HCEC 1CT (cell line): Measurements from ENCODE around the gene CNTF.
A peak's percentile ranks its signal among the peaks of the same experiment; 100 is the strongest.

Source experiments
- DNase-seq: peaks from one replicate; pipeline ENCODE4 v3.0.0-alpha.2; 2017

CNTF gene

DNA sequence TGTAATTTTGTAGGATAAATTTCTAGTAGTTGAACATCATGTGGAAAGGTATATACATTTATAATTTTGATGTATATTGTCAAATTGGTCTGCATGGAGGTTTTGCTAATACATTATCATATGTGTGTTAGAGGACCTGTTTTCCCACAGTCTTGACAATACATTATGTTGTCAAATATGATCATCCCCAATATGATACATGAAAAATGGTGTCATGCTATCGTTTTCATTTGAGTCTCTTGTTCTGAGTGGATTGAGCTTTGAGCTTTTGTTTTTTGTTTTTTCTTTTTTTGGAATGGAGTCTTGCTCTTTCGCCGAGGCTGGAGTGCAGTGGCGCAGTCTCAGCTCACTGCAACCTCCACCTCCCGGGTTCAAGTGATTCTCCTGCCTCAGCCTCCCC lies 14.1 kb upstream of the CNTF start:
- no peak for DNase-seq

DNA sequence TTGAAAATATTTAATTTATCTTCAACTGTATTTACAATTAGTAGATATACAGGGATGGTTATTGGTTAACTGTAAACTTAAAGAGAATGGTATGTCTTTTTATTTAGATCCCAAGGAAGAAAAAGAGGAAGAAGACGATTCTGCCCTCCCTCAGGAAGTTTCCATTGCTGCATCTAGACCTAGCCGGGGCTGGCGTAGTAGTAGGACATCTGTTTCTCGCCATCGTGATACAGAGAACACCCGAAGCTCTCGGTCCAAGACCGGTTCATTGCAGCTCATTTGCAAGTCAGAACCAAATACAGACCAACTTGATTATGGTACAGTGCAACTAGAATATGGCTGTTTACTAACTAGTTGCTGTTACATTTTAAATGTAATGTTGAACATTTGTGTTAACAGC lies 12.7 kb upstream of the CNTF start:
- no peak for DNase-seq

DNA sequence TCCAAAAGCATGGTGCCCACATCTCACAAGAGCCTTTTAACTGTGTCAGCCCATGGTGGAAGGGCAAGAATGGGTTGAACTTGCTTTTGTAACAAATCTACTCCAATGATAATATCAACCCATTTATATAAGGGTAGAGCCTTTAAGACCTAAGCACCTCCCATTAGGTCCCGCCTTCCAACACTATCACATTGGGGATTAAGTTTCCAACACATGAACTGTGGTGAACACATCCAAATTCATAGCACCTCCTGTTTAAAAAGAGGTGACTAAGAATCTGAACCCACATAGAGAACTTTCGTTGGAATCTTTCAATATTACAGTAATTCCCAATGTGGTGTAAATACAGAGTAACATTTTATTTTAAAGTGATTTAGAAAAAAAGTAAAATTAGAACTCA lies 9.2 kb upstream of the CNTF start:
- DNase-seq, result no peak

DNA sequence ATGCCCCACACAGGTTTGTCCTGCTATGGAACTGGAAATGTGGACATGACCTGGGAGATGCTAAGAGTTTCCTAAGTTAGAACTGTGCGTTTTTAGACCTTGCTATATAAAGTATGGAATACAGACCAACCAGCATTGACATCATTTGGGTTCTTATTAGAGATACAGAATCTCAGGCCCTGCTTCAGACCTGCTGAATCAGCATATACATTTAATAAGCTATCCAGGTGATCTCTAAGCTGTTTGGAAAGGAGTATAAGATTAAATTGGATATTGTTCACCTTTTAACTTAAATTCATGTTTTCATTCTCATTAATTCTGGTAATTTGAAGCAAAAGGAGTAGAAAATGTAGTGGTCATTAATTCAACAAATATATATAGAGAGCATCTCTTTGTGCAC lies 6.9 kb upstream of the CNTF start:
- DNase-seq, result no peak

DNA sequence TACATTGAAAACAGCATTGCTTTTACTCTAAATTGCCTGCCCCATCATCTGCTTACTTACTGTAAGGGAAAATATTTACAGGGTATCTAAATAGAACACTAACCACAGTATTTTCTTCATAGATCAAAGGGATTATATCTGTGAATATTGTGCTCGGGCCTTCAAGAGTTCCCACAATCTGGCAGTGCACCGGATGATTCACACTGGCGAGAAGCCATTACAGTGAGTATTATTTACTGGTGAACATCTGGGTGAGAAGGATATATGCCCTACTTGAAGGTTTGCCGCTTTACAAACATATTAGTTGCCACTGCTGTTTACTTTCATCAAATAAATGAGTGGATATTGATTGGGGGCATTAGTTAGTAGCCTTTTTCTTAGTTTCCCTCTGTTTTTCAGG lies 5.9 kb upstream of the CNTF start:
- DNase-seq, result peak; percentile 97

DNA sequence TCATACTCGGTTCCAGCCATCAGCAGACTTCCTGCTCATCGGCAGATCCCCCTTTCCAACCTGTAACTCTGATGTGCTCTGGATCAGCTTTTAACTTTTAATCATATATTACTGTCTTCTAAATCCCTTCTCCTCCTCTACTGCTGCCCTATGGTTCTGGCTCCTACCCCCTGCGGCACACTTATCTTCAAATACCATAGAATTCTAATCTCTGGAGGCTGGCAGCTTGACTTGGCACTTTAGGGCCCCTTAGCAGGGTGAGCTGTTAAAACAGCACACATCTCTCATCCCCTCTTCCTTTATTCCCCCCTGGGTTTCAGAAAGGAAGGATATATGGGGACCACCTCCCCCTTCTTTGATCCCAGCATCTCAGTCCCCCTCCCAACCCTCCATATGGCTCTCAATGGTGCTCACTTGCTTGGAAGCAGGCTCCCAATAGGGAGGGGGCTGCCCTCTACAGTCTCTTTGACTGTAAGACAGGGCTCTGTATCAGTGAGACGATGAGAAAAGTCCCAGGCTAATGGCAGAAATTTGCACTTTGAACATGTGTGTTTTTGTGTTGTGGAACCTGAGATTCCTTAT lies 4.4 kb upstream of the CNTF start:
- no peak for DNase-seq

DNA sequence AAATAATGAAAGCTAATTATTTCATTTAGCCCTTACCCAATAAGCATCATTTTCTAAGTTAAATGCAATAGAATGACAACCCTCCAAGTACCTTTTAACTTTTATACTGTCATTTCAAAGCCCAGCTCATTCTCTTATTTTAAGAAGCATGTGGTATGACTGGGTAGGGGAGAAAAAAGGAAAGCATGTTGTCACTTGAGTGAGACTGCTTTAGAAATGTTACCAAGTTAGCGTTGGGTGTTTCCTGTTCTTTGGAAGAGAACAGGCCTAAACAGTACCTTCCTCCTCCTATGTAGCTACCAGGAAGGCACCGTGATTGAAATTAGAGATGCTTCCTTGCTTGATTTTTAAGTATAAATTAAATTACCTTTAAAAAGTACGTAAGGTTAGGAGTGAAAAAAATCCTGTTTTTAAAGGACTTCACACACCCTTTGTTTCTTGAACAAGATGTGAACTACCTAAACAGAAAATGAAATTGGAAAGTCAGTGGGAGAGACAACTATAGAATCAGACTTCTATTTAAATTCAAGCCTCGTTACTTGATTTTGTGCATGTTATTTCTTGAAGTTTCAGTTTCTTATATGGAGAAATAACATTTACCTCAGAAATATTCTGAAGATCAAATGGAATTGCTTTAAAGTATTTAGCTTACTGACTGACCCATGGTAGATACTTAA lies 741 bp upstream of the CNTF start:
- no peak for DNase-seq

DNA sequence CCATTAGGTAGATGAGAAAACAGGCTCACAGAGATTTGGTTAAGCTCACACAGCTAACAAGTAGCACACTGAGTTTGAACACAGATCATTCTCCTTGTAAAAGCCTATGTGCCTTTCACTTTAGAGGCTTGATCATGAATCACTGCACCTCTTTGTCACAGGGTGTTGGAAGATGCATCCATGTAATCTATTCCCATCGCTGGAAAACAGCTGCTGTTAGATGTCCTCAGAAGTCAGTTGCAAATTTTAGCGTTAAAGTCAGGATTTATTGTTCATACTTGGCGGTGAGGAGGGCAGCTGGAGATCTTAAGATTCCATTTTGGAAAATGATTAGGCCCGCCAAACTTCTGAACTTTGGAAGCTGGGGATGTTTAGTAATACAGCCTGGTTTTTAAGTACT lies 2.6 kb downstream of the CNTF start:
- DNase-seq, result no peak

DNA sequence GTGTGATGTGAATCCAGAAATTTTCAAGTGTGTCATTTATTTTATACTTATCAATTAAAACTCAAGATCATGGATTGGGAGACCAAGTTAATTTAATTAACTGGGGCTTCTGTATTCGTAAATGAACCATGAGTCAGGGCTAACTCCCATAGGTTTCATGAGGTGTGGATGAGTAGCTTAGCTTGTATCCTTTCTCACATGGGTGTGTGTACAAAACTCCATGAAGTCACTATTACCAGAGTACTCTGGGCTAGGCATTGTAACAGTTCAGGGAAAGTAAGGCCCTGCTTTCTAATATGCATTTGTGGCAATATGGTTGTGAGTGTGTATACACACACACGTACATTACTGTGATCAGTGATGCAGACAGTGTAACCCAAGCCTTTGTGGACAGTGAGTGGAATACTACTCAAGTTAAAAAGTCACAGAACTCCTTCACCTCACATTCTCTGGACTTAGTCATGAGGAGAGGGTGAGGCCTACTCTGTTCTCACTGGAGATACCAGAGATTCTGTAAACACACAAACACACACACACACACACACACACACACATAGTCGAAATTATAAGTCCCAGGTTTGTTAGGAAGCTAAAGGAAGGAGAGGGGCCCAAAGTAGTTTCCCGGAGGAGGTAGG lies 3.5 kb downstream of the CNTF start:
- DNase-seq, result peak; percentile 76

DNA sequence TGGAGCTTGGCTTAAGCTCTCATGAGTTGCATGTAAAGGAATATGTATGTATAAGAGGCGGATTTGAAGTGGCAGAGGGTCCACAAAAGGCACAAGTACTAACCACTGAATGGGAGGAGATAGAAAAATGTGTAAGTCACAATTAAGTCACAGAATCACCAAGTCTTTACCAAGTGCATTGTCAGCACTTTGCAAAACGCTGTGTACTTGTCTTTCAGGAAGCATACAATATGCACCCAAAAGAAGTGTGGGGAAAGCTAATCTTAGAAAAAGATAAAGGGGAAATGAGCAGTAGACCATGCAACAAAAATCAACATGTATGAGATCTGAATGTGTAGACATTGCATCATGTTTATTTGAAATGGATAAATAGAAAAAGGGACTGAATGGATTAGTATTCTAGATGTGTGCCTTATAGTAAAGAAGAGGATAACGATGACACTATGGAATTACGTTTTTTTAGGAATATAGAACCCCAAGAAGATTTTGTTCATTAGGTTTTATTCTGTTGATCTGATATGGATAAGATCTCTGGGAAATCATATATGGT lies 4.5 kb downstream of the CNTF start:
- DNase-seq, result no peak

DNA sequence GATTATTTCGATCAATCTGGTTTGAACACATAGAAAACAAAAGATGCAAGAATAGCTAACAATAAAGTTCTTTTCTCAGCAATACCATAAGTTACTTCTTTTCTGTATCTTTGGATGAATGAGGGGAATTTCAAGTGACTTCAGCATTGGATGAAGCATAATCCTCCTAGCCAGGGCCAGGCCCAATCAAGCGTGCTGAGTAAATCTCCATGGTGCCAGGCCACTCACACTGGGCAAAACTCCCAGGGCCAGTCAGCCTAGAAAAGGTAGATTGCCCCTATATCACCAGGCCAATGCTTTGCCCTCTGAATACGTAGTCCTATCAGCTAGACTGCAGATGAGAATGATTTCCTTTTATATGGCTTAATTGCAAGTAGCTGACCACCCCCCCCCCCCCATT lies 6.0 kb downstream of the CNTF start:
- no peak for DNase-seq

DNA sequence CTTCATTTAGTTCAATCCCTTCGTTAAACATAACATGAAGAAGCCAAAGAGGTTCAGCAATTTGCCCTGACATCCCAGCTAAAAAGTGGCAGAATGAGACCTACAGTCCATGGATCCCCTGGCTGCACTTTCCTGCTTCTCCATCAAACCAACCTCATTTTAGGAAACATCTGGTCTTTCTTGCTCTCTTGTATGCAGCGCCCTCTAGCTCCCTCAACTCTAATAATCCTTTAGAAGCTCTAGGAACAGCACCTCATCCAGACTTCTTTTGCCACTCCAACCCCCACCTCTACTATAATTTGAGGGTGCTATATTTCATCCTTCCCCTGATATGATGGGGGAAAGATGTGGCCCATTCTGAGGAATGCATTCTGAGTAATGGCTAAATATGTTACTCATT lies 7.4 kb downstream of the CNTF start:
- peak; percentile 72 for DNase-seq

DNA sequence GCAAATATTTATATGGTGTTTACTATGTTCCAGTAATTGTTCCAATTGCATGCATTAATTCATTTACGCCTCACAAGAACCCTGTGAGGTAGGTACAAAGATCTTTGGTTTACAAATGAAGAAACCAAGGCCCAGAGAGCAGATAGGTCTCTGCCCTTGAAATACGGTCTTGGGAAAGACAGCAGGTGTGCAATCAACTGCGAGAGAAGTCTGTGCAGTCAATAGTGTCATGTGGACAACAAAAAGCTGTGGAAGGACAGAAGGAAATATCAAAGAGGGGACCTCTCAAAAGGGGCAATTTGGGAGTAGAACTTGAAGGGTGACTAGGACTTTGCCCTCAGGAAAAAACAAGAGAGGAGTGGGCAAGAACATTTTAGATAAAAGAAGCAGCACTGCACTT lies 8.9 kb downstream of the CNTF start:
- DNase-seq, result no peak

DNA sequence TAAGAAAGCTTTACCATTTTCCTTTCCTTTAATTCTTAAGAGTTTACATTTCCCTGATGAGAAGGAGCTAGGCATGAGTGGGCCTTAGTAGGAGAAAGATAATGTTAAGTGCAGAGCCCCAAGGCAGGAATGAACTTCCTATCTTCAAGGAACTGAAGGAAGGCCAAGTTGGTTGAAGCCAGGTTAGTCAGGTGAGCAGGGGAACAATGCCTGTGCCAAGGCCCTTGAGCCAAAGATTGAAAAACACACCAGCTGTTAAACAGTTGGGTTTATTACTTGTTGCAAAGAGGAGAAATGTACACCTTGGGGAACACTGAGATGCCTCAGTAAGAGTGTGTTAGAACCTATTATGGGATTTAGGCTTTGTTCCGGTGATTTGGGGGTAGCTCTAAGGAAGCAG lies 10.0 kb downstream of the CNTF start:
- DNase-seq, result no peak

DNA sequence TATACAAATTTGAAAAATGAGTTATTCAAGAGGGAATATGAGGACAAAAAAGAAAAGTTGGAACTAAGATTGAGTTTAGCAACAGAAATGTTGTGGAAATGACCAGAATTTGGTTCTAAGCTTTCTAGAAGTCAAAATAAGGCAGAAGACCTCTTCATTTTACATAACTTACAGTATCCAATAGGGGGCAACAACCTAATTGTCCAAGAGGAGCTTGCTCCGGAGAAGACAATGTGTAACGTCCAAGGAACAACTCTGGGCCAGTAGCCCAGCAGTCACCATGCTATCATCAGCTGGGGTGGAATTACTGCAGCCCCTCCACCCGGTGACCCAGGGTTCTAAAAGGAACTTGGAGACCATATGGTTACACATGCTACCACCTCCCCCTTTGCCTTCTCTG lies 14.1 kb downstream of the CNTF start:
- no peak for DNase-seq

DNA sequence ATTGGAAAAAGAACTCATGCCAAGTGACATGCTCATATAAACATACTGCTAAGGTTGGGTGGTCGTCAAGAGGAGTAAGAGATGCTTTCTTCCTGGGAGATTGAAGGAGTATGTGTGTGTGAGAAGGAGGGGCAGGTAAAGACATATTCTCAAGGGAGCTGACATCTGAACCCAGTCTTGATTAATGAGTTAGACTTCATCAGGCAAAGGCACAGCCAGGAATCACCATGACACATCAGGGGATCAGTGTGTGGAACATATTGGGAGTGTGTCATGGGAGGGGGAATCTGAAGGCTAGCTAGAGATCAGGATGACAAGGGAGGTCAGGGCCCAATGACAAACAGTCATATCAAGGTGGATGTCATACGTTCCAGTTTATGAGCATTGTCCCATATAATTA lies 14.9 kb downstream of the CNTF start:
- DNase-seq, result no peak

DNA sequence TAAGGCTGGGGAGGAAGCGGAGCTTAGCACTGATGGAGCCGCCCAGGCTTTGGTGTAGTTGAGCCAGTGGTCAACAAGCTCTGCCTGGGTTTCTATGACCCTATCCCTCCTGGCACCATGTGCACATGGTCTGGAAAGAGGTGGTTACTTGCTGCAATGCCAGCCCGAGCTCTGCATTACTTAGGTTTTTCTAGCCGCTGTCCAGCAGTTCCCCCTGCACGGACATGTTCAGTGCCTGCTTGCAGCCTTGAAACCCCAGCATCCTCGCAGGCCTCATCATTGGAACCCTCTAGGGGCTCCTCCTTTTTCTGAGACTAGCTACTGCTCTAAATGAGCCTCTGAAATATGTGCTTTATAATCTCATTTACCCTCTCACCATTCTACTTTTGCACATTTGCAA lies 16.6 kb downstream of the CNTF start:
- DNase-seq, result no peak

DNA sequence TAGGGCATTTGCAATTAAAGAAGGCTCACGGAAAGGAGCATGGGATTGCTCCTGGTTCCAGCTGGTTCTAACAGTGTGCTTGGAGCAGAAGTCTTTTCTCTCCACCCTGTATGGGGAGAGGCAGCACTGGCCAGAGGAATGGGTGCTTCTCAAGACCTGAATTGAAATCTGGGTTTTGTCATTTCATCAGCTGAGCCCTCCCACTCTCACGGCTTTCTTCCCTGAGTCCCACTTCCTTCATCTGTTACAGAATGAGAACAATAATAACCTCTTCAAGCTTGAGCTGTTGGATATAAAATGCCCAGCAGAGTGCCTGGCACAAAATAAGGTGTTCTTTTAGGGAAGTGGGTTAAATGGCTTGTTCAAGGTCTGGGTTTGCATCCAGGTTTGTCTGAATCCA lies 17.2 kb downstream of the CNTF start:
- no peak for DNase-seq

DNA sequence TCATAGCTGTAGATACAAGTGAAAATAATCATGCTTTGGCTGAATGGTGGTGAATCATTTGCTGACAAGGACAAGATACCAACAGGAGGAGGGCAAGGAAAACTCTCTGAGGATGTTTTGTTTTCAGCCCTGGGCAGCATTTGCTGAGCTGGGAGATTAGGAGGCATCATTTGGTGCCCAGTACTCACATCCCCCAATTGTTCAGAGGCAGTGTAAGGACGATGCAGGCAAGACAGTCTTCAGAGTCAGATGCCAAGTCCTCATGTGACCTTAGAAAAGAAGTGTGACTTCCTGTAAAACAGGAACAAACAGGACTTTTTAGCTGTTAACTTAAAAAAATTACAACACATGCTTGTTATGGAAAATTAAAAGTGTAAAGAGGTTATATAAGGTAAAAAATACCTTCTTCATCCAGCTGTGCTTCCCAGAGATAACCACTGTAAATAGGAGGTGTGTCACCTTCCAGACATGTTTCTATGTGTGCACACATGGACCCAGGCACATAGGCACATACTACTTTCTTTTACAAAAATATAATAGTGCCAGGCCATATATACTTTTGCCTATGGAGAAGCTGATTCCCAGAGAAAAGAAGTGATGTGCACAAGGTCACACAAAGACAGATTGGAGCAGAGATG lies 18.0 kb downstream of the CNTF start:
- no peak for DNase-seq

DNA sequence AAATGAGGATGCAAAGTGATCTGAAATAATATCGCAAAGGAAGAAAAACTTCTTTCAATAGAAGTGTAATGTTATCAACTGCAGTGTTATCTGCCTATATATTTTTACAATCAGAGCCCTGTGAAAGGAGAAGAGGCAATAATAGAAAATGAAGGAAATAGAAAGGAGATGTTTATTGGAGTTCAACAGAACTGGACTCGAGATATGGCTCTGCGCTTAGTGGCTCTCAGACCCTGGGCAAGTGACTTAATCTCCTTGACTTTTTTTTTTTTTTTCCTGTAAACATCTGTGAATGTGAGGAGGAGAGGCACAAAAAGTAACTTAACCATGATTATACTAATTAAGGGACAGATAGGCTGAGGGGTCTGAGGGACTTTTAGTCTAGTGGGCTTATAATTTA lies 18.9 kb downstream of the CNTF start:
- no peak for DNase-seq

DNA sequence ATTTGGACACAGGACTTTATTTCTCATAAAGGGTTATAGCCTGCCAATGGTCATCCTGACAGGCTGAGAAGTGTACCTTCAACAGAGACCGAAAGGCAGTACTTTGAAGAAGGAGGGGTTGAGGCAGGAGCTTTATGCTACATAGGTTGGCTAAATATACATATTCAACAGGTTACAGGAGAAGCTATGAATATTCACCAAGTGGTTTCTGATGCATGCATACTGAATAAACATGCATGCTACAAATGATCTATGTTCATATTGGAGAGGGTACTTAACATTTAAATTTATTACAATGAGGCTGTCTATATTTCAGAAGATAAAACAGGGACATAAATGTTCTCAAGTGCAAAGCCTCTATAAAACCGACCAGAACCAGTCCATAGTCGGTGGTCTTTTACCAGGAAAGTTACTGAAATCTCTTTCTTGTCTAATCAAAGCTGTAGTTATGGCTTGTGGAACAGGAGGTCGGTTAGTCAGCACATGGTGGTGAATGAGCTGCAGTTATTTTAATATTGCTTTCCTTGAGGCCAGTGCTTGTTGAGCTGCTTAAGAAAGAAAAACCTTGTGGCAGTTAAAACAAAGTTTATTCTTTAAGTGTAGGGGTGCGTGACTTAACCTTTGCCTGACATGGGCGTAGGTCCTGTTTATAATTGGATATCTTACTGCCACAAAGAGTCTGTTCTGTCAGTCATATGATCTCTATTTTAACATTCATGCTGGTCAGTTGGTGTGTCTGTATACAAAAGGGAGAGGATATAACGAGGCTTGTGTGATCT lies 19.5 kb downstream of the CNTF start:
- no peak for DNase-seq

DNA sequence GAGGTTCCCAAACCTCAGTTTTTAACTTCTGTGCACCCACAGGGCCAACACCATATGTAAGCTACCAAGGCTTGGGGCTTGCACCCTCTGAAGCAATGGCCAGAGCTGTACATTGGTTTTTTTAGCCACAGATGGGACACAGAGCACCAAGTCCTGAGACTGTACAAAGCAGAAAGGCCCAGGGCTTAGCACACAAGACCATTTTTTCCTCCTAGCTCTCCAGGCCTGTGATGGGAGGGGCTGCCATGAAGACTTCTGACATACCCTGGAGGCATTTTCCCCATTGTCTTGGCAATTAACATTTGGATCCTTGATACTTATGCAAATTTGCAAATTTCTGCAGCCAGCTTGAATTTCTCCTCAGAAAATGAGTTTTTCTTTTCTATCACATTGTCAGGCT lies 23.4 kb downstream of the CNTF start:
- no peak for DNase-seq

DNA sequence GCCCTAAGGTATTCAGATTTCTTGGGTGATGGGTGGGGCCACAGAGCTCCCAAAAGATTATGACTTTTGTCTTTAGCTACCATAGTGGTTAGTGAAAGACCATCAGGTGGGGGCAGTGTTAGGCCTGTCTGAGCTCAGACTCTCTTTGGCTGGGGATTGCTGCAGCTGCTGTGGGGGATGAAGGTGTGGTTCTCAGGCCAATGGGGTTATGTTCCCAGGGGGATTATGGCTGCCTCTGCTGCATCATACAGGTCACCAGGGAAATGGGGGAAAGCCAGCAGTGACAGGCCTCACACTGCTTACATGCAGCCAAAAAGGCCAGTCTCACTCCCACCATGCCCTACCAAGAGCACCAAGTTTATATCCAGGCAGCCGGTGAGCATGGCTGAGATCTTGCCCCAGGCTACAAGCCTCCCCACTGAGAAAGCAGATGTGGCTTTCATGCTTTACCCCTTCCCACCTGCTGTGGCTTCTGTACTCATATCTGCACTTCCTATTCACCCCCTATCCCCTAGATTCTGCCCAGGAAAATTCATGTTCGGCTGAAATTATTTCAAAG lies 24.8 kb downstream of the CNTF start:
- no peak for DNase-seq
